K562 (cell line): Measurements from ENCODE around the gene SLC37A3. TPM values are rescaled to one million over a fixed set of nuclear protein-coding genes. Genes with fewer than 3 reads are reported as not detected.
A peak's percentile ranks its signal among the peaks of the same experiment; 100 is the strongest.

Source experiments
- CAMTA2 ChIP-seq: fragments of 250-450 bp; sonication (Bioruptor Pico); conservative IDR thresholded peaks from 2 replicates; pipeline ENCODE4 v1.5.1; 2022
- CBFA2T3 ChIP-seq: fragments of 450-650 bp; IDR thresholded peaks from 2 replicates; pipeline ENCODE4 v1.6.1; 2017
- CCAR2 ChIP-seq: fragments of 200-400 bp; formaldehyde crosslinking; IDR thresholded peaks from 2 replicates; pipeline ENCODE4 v1.6.1; 2017; ENCODE audit warnings: mild to moderate bottlenecking, low read depth, low read length
- ELF2 ChIP-seq: fragments of 250-450 bp; sonication (Bioruptor Pico); IDR thresholded peaks from 2 replicates; pipeline ENCODE4 v1.5.0; 2021; ENCODE audit warnings: mild to moderate bottlenecking
- ETV1 ChIP-seq: fragments of 450-650 bp; conservative IDR thresholded peaks from 2 replicates; pipeline ENCODE4 v1.6.1; 2016; ENCODE audit warnings: missing genetic modification characterization, control low read depth, low read depth, missing compliant biosample characterization
- ETV6 ChIP-seq, 3 experiments: fragments of 150-350 bp in 1 of 3; sonication (generic) in 1 of 3; formaldehyde crosslinking in 1 of 3; IDR thresholded peaks; 2 replicates each; pipeline versions ENCODE4 v1.6.1 to v1.8.0; 2014 to 2022; ENCODE audit warnings: borderline replicate concordance in 2 of 3, low read depth in 2 of 3, antibody characterized with exemption in 1 of 3, low read length in 1 of 3, mild to moderate bottlenecking in 1 of 3, missing genetic modification reagents in 1 of 3
- KAT2B ChIP-seq: IDR thresholded peaks from one replicate; pipeline ENCODE4 v1.6.1; 2012; ENCODE audit warnings: low read depth, mild to moderate bottlenecking, control low read depth, inconsistent platforms, low read length, moderate library complexity
- L3MBTL2 ChIP-seq: fragments of 450-650 bp; IDR thresholded peaks from 2 replicates; pipeline ENCODE4 v1.6.1; 2016; ENCODE audit warnings: mild to moderate bottlenecking, moderate library complexity
- NFXL1 ChIP-seq: fragments of 450-650 bp; formaldehyde crosslinking; IDR thresholded peaks from 2 replicates; pipeline ENCODE4 v1.4.0; 2021; ENCODE audit warnings: mild to moderate bottlenecking
- SRF ChIP-seq, 2 experiments: fragments of 250-450, 450-650 bp in 1 of 2; sonication (Bioruptor Pico) in 1 of 2; sonication (generic) in 1 of 2; formaldehyde crosslinking; IDR thresholded peaks; 2 replicates each; pipeline versions ENCODE4 v1.5.0 to v1.5.1; 2020 to 2022; ENCODE audit warnings: mild to moderate bottlenecking in 1 of 2, missing genetic modification reagents in 1 of 2
- TFAM ChIP-seq: fragments of 250-450 bp; sonication (Bioruptor Pico); conservative IDR thresholded peaks from 2 replicates; pipeline ENCODE4 v1.5.0; 2021; ENCODE audit warnings: mild to moderate bottlenecking, moderate library complexity
- ZNF146 ChIP-seq: IDR thresholded peaks from one replicate; pipeline ENCODE4 v1.6.1; 2018; ENCODE audit warnings: missing compliant biosample characterization; ENCODE audit not compliant: unreplicated experiment
- ZNF75A ChIP-seq: fragments of 450-650 bp; formaldehyde crosslinking; IDR thresholded peaks from 2 replicates; pipeline ENCODE4 v1.4.0; 2020; ENCODE audit warnings: mild to moderate bottlenecking
- polyA plus RNA-seq, 8 experiments: library from polyadenylated mRNA; depleted of rRNA in 4 of 8; stranded (reverse) in 5 of 8; unstranded in 3 of 8; fragments of >200 nt; fragmentation: Nextera tagmentation in 2 of 8; fragmentation: Illumina TruSeq in 1 of 8; extraction: Ambion mirVana in 2 of 8; extraction: Trizol in 1 of 8; gene quantifications; 2 replicates each; pipeline versions ENCODE4 v1.2.1 to v1.2.3, GENCODE V29; 2011 to 2014; ENCODE audit warnings: inconsistent platforms in 1 of 8, missing spikeins in 1 of 8
- total RNA-seq, 7 experiments: library from RNA; depleted of rRNA in 6 of 7; stranded (reverse); fragments of >200 nt in 6 of 7; fragmentation: Illumina TruSeq in 2 of 7; extraction: Trizol in 2 of 7; gene quantifications; 2 replicates each; pipeline versions ENCODE4 v1.2.1 to v1.2.3, GENCODE V29; 2011 to 2021; ENCODE audit warnings: low replicate concordance in 1 of 7
- TF ChIP-seq, protein P1 (sequence below): fragments of 200-600 bp; sonication (generic); IDR thresholded peaks from one replicate; pipeline ENCODE4 v1.6.1; 2012; ENCODE audit warnings: mild to moderate bottlenecking, low read depth, low read length, inconsistent platforms
- TF ChIP-seq, protein P2 (sequence below): fragments of 250-450 bp; sonication (Bioruptor Pico); IDR thresholded peaks from 2 replicates; pipeline ENCODE4 v1.9.0; 2021; ENCODE audit warnings: mild to moderate bottlenecking

Gene SLC37A3
- total and polyA plus RNA-seq, 9 of the 15 experiments (the other 6 are each of a cell fraction or from before 2014, with no cell fraction given): 11.7 to 59.1 (median 26.8) TPM

DNA sequence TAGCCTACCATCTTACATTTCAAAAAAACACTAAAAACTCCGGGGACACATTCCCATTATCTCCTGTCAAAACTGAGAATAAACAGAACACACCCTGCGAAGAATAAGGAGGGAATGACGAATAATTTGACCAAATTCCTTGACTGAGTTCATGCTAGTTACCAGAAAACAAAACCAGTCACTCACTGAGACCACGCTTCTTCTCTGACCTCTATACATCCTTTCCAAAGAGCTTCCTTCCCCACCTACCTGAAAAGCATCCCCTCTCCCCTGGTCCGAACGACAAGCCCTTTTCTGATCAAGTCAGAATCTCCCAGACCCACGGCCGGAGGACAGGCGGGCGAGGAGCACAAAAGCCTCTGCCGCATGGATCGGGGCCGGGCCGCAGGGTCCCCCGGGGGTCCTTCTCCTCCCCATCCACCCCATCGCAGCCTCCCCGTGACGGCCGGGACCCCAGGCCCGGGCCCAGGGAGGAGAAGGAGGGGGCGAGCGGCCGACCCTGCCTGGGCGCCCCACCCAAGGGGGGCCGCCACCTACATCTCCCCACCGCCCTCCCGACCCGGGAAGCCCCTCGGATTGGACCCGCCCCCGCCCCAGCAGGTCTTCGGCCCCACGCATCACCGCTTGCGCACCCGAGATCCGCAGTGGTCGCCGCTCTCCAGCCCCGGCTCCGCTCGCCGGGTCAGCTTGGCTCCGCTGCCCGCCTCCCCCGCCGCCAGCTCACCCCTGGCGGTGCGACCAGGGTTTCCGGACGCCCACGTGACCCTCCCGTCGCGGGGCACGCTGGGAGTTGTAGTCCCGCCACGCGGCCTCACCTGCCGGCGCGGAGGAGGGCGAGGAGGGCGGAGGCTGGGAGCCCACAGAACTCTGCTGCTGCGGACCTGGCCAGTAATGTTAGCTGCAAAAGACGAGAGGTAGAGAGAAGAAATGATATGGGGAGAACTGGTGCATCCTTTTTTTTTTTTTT lies at the start of gene SLC37A3 (continued):
- TF ChIP-seq SRF (CRISPR knock-in tag; IDR thresholded peaks at IDR 0.05) (no peak), CAMTA2 (CRISPR knock-in tag) (no peak), TFAM (CRISPR knock-in tag) (no peak), CBFA2T3 (no peak), CCAR2 (no peak), ZNF146 (CRISPR knock-in tag) (no peak), ZNF75A (no peak), NFXL1 (no peak), ETV1 (tag) (peak; percentile 76), ELF2 (CRISPR knock-in tag) (peak; percentile 58; the same call in 1 of the 2 replicates), KAT2B (no peak), ETV6 (IDR thresholded peaks at IDR 0.05; ENCODE audit: borderline replicate concordance in 1 of 2, low read depth in 2 of 2, low read length in 1 of 2) (no peak), ETV6 (CRISPR knock-in tag; IDR thresholded peaks at IDR 0.05; ENCODE audit: borderline replicate concordance) (no peak), L3MBTL2 (peak; percentile 32; the same call in 1 of the 2 replicates)
- TF ChIP-seq, protein P1, sequence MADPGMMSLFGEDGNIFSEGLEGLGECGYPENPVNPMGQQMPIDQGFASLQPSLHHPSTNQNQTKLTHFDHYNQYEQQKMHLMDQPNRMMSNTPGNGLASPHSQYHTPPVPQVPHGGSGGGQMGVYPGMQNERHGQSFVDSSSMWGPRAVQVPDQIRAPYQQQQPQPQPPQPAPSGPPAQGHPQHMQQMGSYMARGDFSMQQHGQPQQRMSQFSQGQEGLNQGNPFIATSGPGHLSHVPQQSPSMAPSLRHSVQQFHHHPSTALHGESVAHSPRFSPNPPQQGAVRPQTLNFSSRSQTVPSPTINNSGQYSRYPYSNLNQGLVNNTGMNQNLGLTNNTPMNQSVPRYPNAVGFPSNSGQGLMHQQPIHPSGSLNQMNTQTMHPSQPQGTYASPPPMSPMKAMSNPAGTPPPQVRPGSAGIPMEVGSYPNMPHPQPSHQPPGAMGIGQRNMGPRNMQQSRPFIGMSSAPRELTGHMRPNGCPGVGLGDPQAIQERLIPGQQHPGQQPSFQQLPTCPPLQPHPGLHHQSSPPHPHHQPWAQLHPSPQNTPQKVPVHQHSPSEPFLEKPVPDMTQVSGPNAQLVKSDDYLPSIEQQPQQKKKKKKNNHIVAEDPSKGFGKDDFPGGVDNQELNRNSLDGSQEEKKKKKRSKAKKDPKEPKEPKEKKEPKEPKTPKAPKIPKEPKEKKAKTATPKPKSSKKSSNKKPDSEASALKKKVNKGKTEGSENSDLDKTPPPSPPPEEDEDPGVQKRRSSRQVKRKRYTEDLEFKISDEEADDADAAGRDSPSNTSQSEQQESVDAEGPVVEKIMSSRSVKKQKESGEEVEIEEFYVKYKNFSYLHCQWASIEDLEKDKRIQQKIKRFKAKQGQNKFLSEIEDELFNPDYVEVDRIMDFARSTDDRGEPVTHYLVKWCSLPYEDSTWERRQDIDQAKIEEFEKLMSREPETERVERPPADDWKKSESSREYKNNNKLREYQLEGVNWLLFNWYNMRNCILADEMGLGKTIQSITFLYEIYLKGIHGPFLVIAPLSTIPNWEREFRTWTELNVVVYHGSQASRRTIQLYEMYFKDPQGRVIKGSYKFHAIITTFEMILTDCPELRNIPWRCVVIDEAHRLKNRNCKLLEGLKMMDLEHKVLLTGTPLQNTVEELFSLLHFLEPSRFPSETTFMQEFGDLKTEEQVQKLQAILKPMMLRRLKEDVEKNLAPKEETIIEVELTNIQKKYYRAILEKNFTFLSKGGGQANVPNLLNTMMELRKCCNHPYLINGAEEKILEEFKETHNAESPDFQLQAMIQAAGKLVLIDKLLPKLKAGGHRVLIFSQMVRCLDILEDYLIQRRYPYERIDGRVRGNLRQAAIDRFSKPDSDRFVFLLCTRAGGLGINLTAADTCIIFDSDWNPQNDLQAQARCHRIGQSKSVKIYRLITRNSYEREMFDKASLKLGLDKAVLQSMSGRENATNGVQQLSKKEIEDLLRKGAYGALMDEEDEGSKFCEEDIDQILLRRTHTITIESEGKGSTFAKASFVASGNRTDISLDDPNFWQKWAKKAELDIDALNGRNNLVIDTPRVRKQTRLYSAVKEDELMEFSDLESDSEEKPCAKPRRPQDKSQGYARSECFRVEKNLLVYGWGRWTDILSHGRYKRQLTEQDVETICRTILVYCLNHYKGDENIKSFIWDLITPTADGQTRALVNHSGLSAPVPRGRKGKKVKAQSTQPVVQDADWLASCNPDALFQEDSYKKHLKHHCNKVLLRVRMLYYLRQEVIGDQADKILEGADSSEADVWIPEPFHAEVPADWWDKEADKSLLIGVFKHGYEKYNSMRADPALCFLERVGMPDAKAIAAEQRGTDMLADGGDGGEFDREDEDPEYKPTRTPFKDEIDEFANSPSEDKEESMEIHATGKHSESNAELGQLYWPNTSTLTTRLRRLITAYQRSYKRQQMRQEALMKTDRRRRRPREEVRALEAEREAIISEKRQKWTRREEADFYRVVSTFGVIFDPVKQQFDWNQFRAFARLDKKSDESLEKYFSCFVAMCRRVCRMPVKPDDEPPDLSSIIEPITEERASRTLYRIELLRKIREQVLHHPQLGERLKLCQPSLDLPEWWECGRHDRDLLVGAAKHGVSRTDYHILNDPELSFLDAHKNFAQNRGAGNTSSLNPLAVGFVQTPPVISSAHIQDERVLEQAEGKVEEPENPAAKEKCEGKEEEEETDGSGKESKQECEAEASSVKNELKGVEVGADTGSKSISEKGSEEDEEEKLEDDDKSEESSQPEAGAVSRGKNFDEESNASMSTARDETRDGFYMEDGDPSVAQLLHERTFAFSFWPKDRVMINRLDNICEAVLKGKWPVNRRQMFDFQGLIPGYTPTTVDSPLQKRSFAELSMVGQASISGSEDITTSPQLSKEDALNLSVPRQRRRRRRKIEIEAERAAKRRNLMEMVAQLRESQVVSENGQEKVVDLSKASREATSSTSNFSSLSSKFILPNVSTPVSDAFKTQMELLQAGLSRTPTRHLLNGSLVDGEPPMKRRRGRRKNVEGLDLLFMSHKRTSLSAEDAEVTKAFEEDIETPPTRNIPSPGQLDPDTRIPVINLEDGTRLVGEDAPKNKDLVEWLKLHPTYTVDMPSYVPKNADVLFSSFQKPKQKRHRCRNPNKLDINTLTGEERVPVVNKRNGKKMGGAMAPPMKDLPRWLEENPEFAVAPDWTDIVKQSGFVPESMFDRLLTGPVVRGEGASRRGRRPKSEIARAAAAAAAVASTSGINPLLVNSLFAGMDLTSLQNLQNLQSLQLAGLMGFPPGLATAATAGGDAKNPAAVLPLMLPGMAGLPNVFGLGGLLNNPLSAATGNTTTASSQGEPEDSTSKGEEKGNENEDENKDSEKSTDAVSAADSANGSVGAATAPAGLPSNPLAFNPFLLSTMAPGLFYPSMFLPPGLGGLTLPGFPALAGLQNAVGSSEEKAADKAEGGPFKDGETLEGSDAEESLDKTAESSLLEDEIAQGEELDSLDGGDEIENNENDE: peak; percentile 47
- TF ChIP-seq, protein P2, sequence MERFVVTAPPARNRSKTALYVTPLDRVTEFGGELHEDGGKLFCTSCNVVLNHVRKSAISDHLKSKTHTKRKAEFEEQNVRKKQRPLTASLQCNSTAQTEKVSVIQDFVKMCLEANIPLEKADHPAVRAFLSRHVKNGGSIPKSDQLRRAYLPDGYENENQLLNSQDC (CRISPR knock-in tag): peak; percentile 16
